HCT116 (cell line): ENCODE data around the gene ATG16L1. TPM values are rescaled to one million over a fixed set of nuclear protein-coding genes. Genes with fewer than 3 reads are reported as not detected.

Source experiments
- ATAC-seq: fragments of 200-7000 bp; cut with Tn5 transposase; 2 replicates; pipeline ENCODE4 v1.9.1; 2020; ENCODE audit warnings: mild to moderate bottlenecking, moderate library complexity
- BruUV-seq: library from RNA; stranded (reverse); fragments of 400-500 nt; replicated peaks from 2 replicates; lab custom pipeline; 2021; lab: Mats Ljungman, UMichigan
- CTCF ChIA-PET: fragments of 300-600 bp; sonication (Branson Sonifier 250); formaldehyde crosslinking; loops from one replicate; lab custom pipeline; 2021; ENCODE audit warnings: antibody characterized with exemption; lab: Charles Lee
- POLR2A ChIA-PET: fragments of 300-600, 350-600 bp; sonication (Branson Sonifier 250); formaldehyde crosslinking; loops from one replicate; lab custom pipeline; 2021; ENCODE audit warnings: antibody characterized with exemption; lab: Charles Lee
- RAD21 ChIA-PET, 2 experiments: fragments of 300-600 bp; sonication (Branson Sonifier 250); formaldehyde crosslinking; loops; one replicate each; lab custom pipeline; 2023; ENCODE audit warnings: low total read pairs in 2 of 2; ENCODE audit not compliant: uncharacterized antibody in 2 of 2, unreplicated experiment in 2 of 2, low non-redundant PET in 1 of 2; lab: Charles Lee
- DNase-seq: peaks from one replicate; pipeline ENCODE4 v3.0.0-alpha.2; 2010; ENCODE audit warnings: low read depth, low spot score
- H2AFZ ChIP-seq: fragments of 200-600 bp; shearing (Covaris generic), sonication (generic); 2 replicates; pipeline ENCODE4 v1.6.1; 2017; ENCODE audit warnings: low read depth, mixed run types, mixed read lengths, antibody characterized with exemption, low read length; ENCODE audit not compliant: poor library complexity, severe bottlenecking
- H3K27ac ChIP-seq: 2 replicates; pipeline ENCODE4 v1.5.1; 2012; ENCODE audit warnings: low read depth, low read length
- H3K27me3 ChIP-seq: fragments of 200-600 bp; sonication (generic); 2 replicates; pipeline ENCODE4 v1.6.1; 2016; ENCODE audit warnings: mixed run types, low read length, mixed read lengths; ENCODE audit not compliant: insufficient read depth
- H3K36me3 ChIP-seq, 2 experiments: fragments of 200-500 bp in 1 of 2; fragments of 200-600 bp in 1 of 2; sonication (Bioruptor generic) in 1 of 2; sonication (generic) in 1 of 2; 2 replicates each; pipeline versions ENCODE4 v1.5.1 to v1.6.1; 2014 to 2016; ENCODE audit warnings: low read length in 2 of 2, inconsistent platforms in 1 of 2, mixed read lengths in 1 of 2, mixed run types in 1 of 2; ENCODE audit not compliant: insufficient read depth in 2 of 2, control insufficient read depth in 1 of 2
- H3K4me1 ChIP-seq, 2 experiments: fragments of 200-600 bp in 1 of 2; sonication (generic) in 1 of 2; 2 replicates each; pipeline versions ENCODE4 v1.5.1 to v1.6.1; 2012 to 2017; ENCODE audit warnings: low read length in 2 of 2, inconsistent platforms in 1 of 2, mild to moderate bottlenecking in 1 of 2, mixed read lengths in 1 of 2, mixed run types in 1 of 2, moderate library complexity in 1 of 2; ENCODE audit not compliant: insufficient read depth in 2 of 2, control insufficient read depth in 1 of 2
- H3K4me2 ChIP-seq: fragments of 200-600 bp; sonication (generic); 2 replicates; pipeline ENCODE4 v1.6.1; 2017; ENCODE audit warnings: mixed run types, low read length, mixed read lengths
- H3K4me3 ChIP-seq, 2 experiments: fragments of 200-600 bp in 1 of 2; sonication (generic) in 1 of 2; replicated peaks in 1 of 2; 2 replicates each; pipeline ENCODE4 v1.5.1; 2011 to 2016; ENCODE audit warnings: low read length in 2 of 2, control low read depth in 1 of 2, low read depth in 1 of 2, mild to moderate bottlenecking in 1 of 2, mixed read lengths in 1 of 2, mixed run types in 1 of 2
- H3K79me2 ChIP-seq: fragments of 200-600 bp; sonication (generic); 2 replicates; pipeline ENCODE4 v1.6.1; 2017; ENCODE audit warnings: mild to moderate bottlenecking, mixed run types, low read length, moderate library complexity, mixed read lengths; ENCODE audit not compliant: insufficient read depth
- H3K9ac ChIP-seq: fragments of 200-600 bp; sonication (generic); 2 replicates; pipeline ENCODE4 v1.6.1; 2016; ENCODE audit warnings: low read length, mixed read lengths
- H3K9me2 ChIP-seq: fragments of 200-600 bp; sonication (generic), shearing (Covaris generic); 2 replicates; pipeline ENCODE4 v1.6.1; 2017; ENCODE audit warnings: mixed run types, mild to moderate bottlenecking, moderate library complexity; ENCODE audit not compliant: insufficient read depth
- H3K9me3 ChIP-seq, 2 experiments: fragments of 200-500 bp in 1 of 2; fragments of 200-600 bp in 1 of 2; sonication (Bioruptor generic) in 1 of 2; sonication (generic) in 1 of 2; 2 replicates each; pipeline ENCODE4 v1.6.1; 2014 to 2017; ENCODE audit warnings: low read length in 2 of 2, mixed read lengths in 2 of 2, inconsistent platforms in 1 of 2, low read depth in 1 of 2, mild to moderate bottlenecking in 1 of 2, mixed run types in 1 of 2, moderate library complexity in 1 of 2; ENCODE audit not compliant: control insufficient read depth in 1 of 2, insufficient read depth in 1 of 2
- H4K20me1 ChIP-seq: fragments of 200-600 bp; sonication (generic), shearing (Covaris generic); 2 replicates; pipeline ENCODE4 v1.6.1; 2017; ENCODE audit warnings: mixed run types, mild to moderate bottlenecking, moderate library complexity; ENCODE audit not compliant: insufficient read depth
- CBX3 ChIP-seq: IDR thresholded peaks from 2 replicates; pipeline ENCODE4 v1.6.1; 2012; ENCODE audit warnings: low read depth
- CEBPB ChIP-seq: IDR thresholded peaks from 2 replicates; pipeline ENCODE4 v1.6.1; 2012; ENCODE audit warnings: low read depth
- EGR1 ChIP-seq: IDR thresholded peaks from 2 replicates; pipeline ENCODE4 v1.6.1; 2012; ENCODE audit warnings: low read depth
- EZH2 ChIP-seq: fragments of 200-600 bp; sonication (generic); IDR thresholded peaks from 2 replicates; pipeline ENCODE4 v1.6.1; 2017; ENCODE audit warnings: antibody characterized with exemption, mixed run types
- JUND ChIP-seq: IDR thresholded peaks from 2 replicates; pipeline ENCODE4 v1.6.1; 2012
- POLR2AphosphoS5 ChIP-seq: IDR thresholded peaks from 2 replicates; pipeline ENCODE4 v1.6.1; 2011; ENCODE audit warnings: mild to moderate bottlenecking, low read depth, low read length, moderate library complexity
- RAD21 ChIP-seq: IDR thresholded peaks from 2 replicates; pipeline ENCODE4 v1.6.1; 2012; ENCODE audit warnings: low read depth, mild to moderate bottlenecking
- SIN3A ChIP-seq: IDR thresholded peaks from 2 replicates; pipeline ENCODE4 v1.6.1; 2012; ENCODE audit warnings: low read depth
- SP1 ChIP-seq: IDR thresholded peaks from 2 replicates; pipeline ENCODE4 v1.6.1; 2012; ENCODE audit warnings: low read depth
- SRF ChIP-seq: IDR thresholded peaks from 2 replicates; pipeline ENCODE4 v1.6.1; 2012; ENCODE audit warnings: low read depth
- TCF7L2 ChIP-seq: IDR thresholded peaks from 2 replicates; pipeline ENCODE4 v1.7.0; 2011; ENCODE audit warnings: borderline replicate concordance, inconsistent platforms; ENCODE audit not compliant: insufficient read depth, insufficient read length; ENCODE audit errors: extremely low read depth
- ZFX ChIP-seq: fragments of 450-650 bp; IDR thresholded peaks from 2 replicates; pipeline ENCODE4 v1.6.1; 2017
- ZNF274 ChIP-seq: fragments of 200-500 bp; sonication (Bioruptor generic); IDR thresholded peaks from 2 replicates; pipeline ENCODE4 v1.6.1; 2014; ENCODE audit warnings: mild to moderate bottlenecking, low read depth, low read length, inconsistent platforms
- intact Hi-C: fragments of 100-400 bp; cut with micrococcal nuclease; formaldehyde crosslinking; loops from 2 replicates; pipeline ENCODE4 v1.10.0; 2022
- total RNA-seq: library from RNA; stranded (reverse); gene quantifications from one replicate; pipeline ENCODE4 v1.2.1, GENCODE V29; 2021; ENCODE audit not compliant: unreplicated experiment
- TF ChIP-seq, protein P1 (sequence below): IDR thresholded peaks from 2 replicates; pipeline ENCODE4 v1.6.1; 2012
- TF ChIP-seq, protein P2 (sequence below), 3 experiments: fragments of 200-600 bp in 1 of 3; sonication (generic) in 1 of 3; IDR thresholded peaks in 2 of 3; conservative IDR thresholded peaks in 1 of 3; 2 replicates each; pipeline ENCODE4 v1.5.1; 2012 to 2017; ENCODE audit warnings: low read depth in 2 of 3, low read length in 2 of 3, antibody characterized with exemption in 1 of 3, borderline replicate concordance in 1 of 3, control low read depth in 1 of 3, mild to moderate bottlenecking in 1 of 3, mixed read lengths in 1 of 3, mixed run types in 1 of 3, moderate library complexity in 1 of 3; ENCODE audit not compliant: insufficient read depth in 1 of 3

The ATG16L1 gene
- total RNA-seq, 1 experiment from 2014 or later: 43.4 TPM

DNA sequence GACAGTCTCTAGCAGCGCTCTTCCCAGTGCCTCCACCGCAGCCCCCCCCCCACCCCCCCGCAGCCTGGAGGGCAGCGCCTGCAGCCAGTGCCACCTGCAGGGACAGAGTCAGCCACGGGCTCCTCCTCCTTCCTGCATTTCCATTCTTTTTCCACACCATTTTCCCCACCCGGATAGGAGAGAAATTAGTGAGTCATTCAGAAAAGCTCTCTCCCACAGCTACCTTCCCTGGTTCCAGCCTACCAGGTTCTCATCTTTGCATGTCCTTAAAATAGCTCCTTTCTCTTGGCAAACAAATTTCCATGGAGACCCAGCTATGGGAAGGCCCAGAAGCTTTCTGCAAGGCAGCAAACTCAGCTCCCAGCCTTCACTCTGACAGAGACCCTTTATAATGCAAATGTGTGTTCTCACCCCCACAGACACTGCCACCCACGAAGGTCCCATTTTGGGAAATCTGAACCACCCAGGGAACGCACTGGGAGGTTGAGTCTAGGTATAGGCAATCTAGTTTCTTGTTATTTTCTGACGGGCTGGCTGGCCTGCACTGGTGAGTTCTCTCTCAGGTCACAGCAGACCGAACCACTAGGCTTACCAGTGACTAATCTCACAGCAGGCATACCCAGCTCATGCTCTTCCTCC is 41.8 kb upstream of the ATG16L1 start:
- no peak overlapping the region for H3K27ac ChIP-seq
- H3K4me2 ChIP-seq: peak overlapping the region; percentile 58
- H2AFZ ChIP-seq: no peak overlapping the region
- ChIA-PET CTCF (interaction anchor here (1.0 to 1.3 kb wide), 2 partner anchors 21 to 42 kb away, joined by 3 to 4 read pairs; partner anchors contain the start of gene ATG16L1), POLR2A (no interaction called here), RAD21 (interaction anchor here in 1 of 2 experiments (0.6 kb wide), 1 partner anchor 34 kb away, joined by 3 read pairs; no protein-coding TSS in a partner anchor)
- H3K27me3 ChIP-seq: no peaks in the 10 kb centered on the region
- no peaks in the 10 kb centered on the region for H3K9me3 ChIP-seq
- no peaks in the 10 kb centered on the region for H4K20me1 ChIP-seq
- peak; percentile 16 for DNase-seq
- TF ChIP-seq, protein P1, sequence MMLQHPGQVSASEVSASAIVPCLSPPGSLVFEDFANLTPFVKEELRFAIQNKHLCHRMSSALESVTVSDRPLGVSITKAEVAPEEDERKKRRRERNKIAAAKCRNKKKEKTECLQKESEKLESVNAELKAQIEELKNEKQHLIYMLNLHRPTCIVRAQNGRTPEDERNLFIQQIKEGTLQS: no peak
- TF ChIP-seq EZH2 (no peak), ZNF274 (no peak), TCF7L2 (no peak), EGR1 (no peak), RAD21 (no peak), SRF (no peak), ZFX (no peak), SIN3A (no peak), CEBPB (no peak), POLR2AphosphoS5 (no peak), SP1 (no peak), JUND (no peak), CBX3 (no peak)
- TF ChIP-seq, protein P2, sequence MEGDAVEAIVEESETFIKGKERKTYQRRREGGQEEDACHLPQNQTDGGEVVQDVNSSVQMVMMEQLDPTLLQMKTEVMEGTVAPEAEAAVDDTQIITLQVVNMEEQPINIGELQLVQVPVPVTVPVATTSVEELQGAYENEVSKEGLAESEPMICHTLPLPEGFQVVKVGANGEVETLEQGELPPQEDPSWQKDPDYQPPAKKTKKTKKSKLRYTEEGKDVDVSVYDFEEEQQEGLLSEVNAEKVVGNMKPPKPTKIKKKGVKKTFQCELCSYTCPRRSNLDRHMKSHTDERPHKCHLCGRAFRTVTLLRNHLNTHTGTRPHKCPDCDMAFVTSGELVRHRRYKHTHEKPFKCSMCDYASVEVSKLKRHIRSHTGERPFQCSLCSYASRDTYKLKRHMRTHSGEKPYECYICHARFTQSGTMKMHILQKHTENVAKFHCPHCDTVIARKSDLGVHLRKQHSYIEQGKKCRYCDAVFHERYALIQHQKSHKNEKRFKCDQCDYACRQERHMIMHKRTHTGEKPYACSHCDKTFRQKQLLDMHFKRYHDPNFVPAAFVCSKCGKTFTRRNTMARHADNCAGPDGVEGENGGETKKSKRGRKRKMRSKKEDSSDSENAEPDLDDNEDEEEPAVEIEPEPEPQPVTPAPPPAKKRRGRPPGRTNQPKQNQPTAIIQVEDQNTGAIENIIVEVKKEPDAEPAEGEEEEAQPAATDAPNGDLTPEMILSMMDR (IDR thresholded peaks at IDR 0.05 in 2 of 3, conservative IDR thresholded peaks at IDR 0.05 in 1 of 3; ENCODE audit: borderline replicate concordance in 1 of 3, insufficient read depth in 1 of 3, low read depth in 2 of 3, low read length in 2 of 3): no peak
- TF ChIP-seq, all 23 proteins: peak for 0
- Histone ChIP-seq H3K4me1 (peaks cover 34 to 53% of the 10 kb centered on the region in 2 experiments), H3K36me3 (no peaks in the 10 kb centered on the region), H3K4me3 (no peak overlapping the region), H3K79me2 (no peaks in the 10 kb centered on the region), H3K9ac (no peak overlapping the region), H3K9me2 (no peaks in the 10 kb centered on the region)
- peak; percentile 52 for ATAC-seq
- intact Hi-C loops: no loop called here
- BruUV-seq: no TSS peak
